Measurements from ENCODE around the gene CLTA. TPM values are rescaled to one million over a fixed set of nuclear protein-coding genes. Genes with fewer than 3 reads are reported as not detected.
"Not testable (repeated sequence)": the region's sequence is repeated elsewhere in the genome, so short reads cannot be mapped to it uniquely, and the experiment has no call there.

CLTA gene
- total RNA-seq, 1 experiment from 2014 or later = 496 TPM

- not testable (repeated sequence) for DNase-seq (ENCODE audit: low read depth)
These were observed 48.5 kb downstream of the CLTA start for GRCh38 chr9:36239205-36239604.

- not testable (repeated sequence) for DNase-seq (ENCODE audit: low read depth)
These were observed 49.0 kb downstream of the CLTA start for GRCh38 chr9:36239675-36240074.

- DNase-seq (ENCODE audit: low read depth) = peak; percentile 5
These were observed 55.2 kb downstream of the CLTA start for GRCh38 chr9:36245906-36246305.

- DNase-seq (ENCODE audit: low read depth) = no peak
These were observed 56.6 kb downstream of the CLTA start for GRCh38 chr9:36247356-36247755.

- peak; percentile 38 for DNase-seq (ENCODE audit: low read depth)
These were observed 57.3 kb downstream of the CLTA start for GRCh38 chr9:36248061-36248460.

- no peak for DNase-seq (ENCODE audit: low read depth)
These were observed 58.5 kb downstream of the CLTA start for GRCh38 chr9:36249189-36249588.

GRCh38 chr9:36250079-36250478 is 59.4 kb downstream of the CLTA start:
- DNase-seq (ENCODE audit: low read depth) = peak; percentile 29

- no peak for DNase-seq (ENCODE audit: low read depth)
These were observed 60.7 kb downstream of the CLTA start for GRCh38 chr9:36251428-36251827.

GRCh38 chr9:36258208-36258995 is 67.7 kb downstream of the CLTA start, which contains the start of gene GNE:
TSS of gene GNE (minus strand) at chr9:36258448. CDS start at chr9:36249355, 9,093 bp downstream.
- DNase-seq (ENCODE audit: low read depth) = peak; percentile 97

- DNase-seq (ENCODE audit: low read depth) = peak; percentile 45
These were observed 68.3 kb downstream of the CLTA start for GRCh38 chr9:36258996-36259533.

Other genes starting within 250 kb of the CLTA start
- gene OR2S2, start 232.8 kb upstream of the CLTA start, total RNA-seq (2014; rRNA removed; shearing (Covaris generic)) = not detected in 2 replicates
- 10.9 and 23.7 TPM in 2 replicates for gene RECK, start 154.0 kb upstream of the CLTA start, total RNA-seq (2014; rRNA removed; shearing (Covaris generic))
- gene GLIPR2, start 54.2 kb upstream of the CLTA start, total RNA-seq (2014; rRNA removed; shearing (Covaris generic)) = 6.7 and 10.1 TPM in 2 replicates
- gene CCIN, start 21.5 kb upstream of the CLTA start, total RNA-seq (2014; rRNA removed; shearing (Covaris generic)) = 0.42 TPM in 1 of 2 replicates, not detected in the other
- gene GNE, start 67.5 kb downstream of the CLTA start, total RNA-seq (2014; rRNA removed; shearing (Covaris generic)) = 38.0 and 50.0 TPM in 2 replicates
- gene RNF38, start 209.3 kb downstream of the CLTA start, total RNA-seq (2014; rRNA removed; shearing (Covaris generic)) = 16.2 and 27.3 TPM in 2 replicates

All from M059J (cell line).